SK-N-SH (cell line): Measurements from ENCODE around the gene TRA2B. TPM values are rescaled to one million over a fixed set of nuclear protein-coding genes. Genes with fewer than 3 reads are reported as not detected.

Experiments
- CTCF ChIA-PET: fragments of 300-600, 350-600 bp; formaldehyde crosslinking; extraction: SDS; loops from one replicate; lab custom pipeline; 2021; lab: Yijun Ruan, JAX
- POLR2A ChIA-PET: fragments of 350-600 bp; sonication (Branson Sonifier 250); formaldehyde crosslinking; extraction: SDS; loops from one replicate; lab custom pipeline; 2020; ENCODE audit warnings: antibody characterized with exemption, inconsistent platforms; lab: Yijun Ruan, JAX
- DNase-seq: peaks from one replicate; pipeline ENCODE4 v3.0.0; 2012
- H2AFZ ChIP-seq: fragments of 200-600 bp; sonication (generic); 2 replicates; pipeline ENCODE4 v1.8.1; 2016; ENCODE audit warnings: antibody characterized with exemption, mild to moderate bottlenecking, low read depth
- H3F3A ChIP-seq: fragments of 200-600 bp; sonication (generic); replicated peaks from 2 replicates; pipeline ENCODE3; 2016; ENCODE audit warnings: antibody characterized with exemption, mild to moderate bottlenecking; ENCODE audit not compliant: insufficient read depth
- H3K27ac ChIP-seq, 2 experiments: fragments of 200-500 bp in 1 of 2; fragments of 200-600 bp in 1 of 2; sonication (Bioruptor generic) in 1 of 2; sonication (generic), shearing (Covaris generic) in 1 of 2; 2 replicates each; pipeline versions ENCODE4 v1.5.1 to v1.6.1; 2014 to 2016; ENCODE audit warnings: low read depth in 2 of 2, inconsistent platforms in 1 of 2, low read length in 1 of 2, mild to moderate bottlenecking in 1 of 2, mixed read lengths in 1 of 2
- H3K27me3 ChIP-seq: fragments of 200-600 bp; sonication (generic), shearing (Covaris generic); 2 replicates; pipeline ENCODE4 v1.6.1; 2016; ENCODE audit warnings: mixed run types; ENCODE audit not compliant: insufficient read depth
- H3K36me3 ChIP-seq, 2 experiments: fragments of 200-500 bp in 1 of 2; fragments of 200-600 bp in 1 of 2; sonication (Bioruptor generic) in 1 of 2; sonication (generic) in 1 of 2; replicated peaks in 1 of 2; 2 replicates each; pipeline versions ENCODE3 to v1.5.1; 2014 to 2016; ENCODE audit warnings: low read length in 1 of 2, mild to moderate bottlenecking in 1 of 2; ENCODE audit not compliant: insufficient read depth in 2 of 2, control insufficient read depth in 1 of 2
- H3K4me1 ChIP-seq, 2 experiments: fragments of 200-500 bp in 1 of 2; fragments of 200-600 bp in 1 of 2; sonication (Bioruptor generic) in 1 of 2; sonication (generic), shearing (Covaris generic) in 1 of 2; 2 replicates each; pipeline versions ENCODE4 v1.5.1 to v1.6.1; 2014 to 2016; ENCODE audit warnings: low read depth in 1 of 2, low read length in 1 of 2, mixed run types in 1 of 2; ENCODE audit not compliant: insufficient read depth in 2 of 2, control insufficient read depth in 1 of 2
- H3K4me2 ChIP-seq: fragments of 200-600 bp; sonication (generic), shearing (Covaris generic); 2 replicates; pipeline ENCODE4 v1.6.1; 2017; ENCODE audit warnings: mixed run types
- H3K4me3 ChIP-seq, 2 experiments: fragments of 200-500 bp in 1 of 2; fragments of 200-600 bp in 1 of 2; sonication (Bioruptor generic) in 1 of 2; sonication (generic), shearing (Covaris generic) in 1 of 2; 2 replicates each; pipeline versions ENCODE4 v1.5.1 to v1.8.1; 2014 to 2016; ENCODE audit warnings: low read depth in 2 of 2, inconsistent platforms in 1 of 2, low read length in 1 of 2, mild to moderate bottlenecking in 1 of 2, mixed read lengths in 1 of 2, moderate library complexity in 1 of 2
- H3K79me2 ChIP-seq: fragments of 200-600 bp; sonication (generic); 2 replicates; pipeline ENCODE4 v1.8.1; 2017; ENCODE audit warnings: mild to moderate bottlenecking; ENCODE audit not compliant: insufficient read depth
- H3K9ac ChIP-seq: fragments of 200-600 bp; sonication (generic); 2 replicates; pipeline ENCODE4 v1.6.1; 2017; ENCODE audit warnings: mixed run types
- H3K9me2 ChIP-seq: fragments of 200-600 bp; sonication (generic); 2 replicates; pipeline ENCODE4 v1.6.1; 2017; ENCODE audit warnings: mixed run types
- H3K9me3 ChIP-seq: fragments of 200-600 bp; sonication (generic); 2 replicates; pipeline ENCODE4 v1.6.1; 2017; ENCODE audit warnings: mixed run types, mild to moderate bottlenecking, moderate library complexity
- H4K20me1 ChIP-seq: fragments of 200-600 bp; sonication (generic); 2 replicates; pipeline ENCODE4 v1.6.1; 2017; ENCODE audit warnings: mild to moderate bottlenecking, mixed run types; ENCODE audit not compliant: insufficient read depth
- ELF1 ChIP-seq: IDR thresholded peaks from 2 replicates; pipeline ENCODE4 v1.4.0; 2012
- EP300 ChIP-seq, 2 experiments: IDR thresholded peaks; 2 replicates each; pipeline versions ENCODE4 v1.4.0 to v1.6.1; 2012; ENCODE audit warnings: borderline replicate concordance in 1 of 2, low read depth in 1 of 2, low read length in 1 of 2
- EZH2phosphoT487 ChIP-seq: fragments of 200-600 bp; sonication (generic); IDR thresholded peaks from 2 replicates; pipeline ENCODE4 v1.6.1; 2017; ENCODE audit warnings: low read depth, mixed run types, mild to moderate bottlenecking, antibody characterized with exemption, moderate library complexity, borderline replicate concordance
- FOSL2 ChIP-seq: IDR thresholded peaks from 2 replicates; pipeline ENCODE4 v1.4.0; 2012; ENCODE audit warnings: low read depth, mild to moderate bottlenecking, moderate library complexity, borderline replicate concordance
- GABPA ChIP-seq: IDR thresholded peaks from 2 replicates; pipeline ENCODE4 v1.4.0; 2012; ENCODE audit warnings: low read depth, mild to moderate bottlenecking
- GATA2 ChIP-seq: sonication (generic); formaldehyde crosslinking; IDR thresholded peaks from 2 replicates; pipeline ENCODE4 v1.5.0; 2020; ENCODE audit warnings: mild to moderate bottlenecking, missing genetic modification reagents
- MEF2A ChIP-seq: IDR thresholded peaks from 2 replicates; pipeline ENCODE4 v1.4.0; 2012; ENCODE audit warnings: low read depth, borderline replicate concordance
- MXI1 ChIP-seq: IDR thresholded peaks from 2 replicates; pipeline ENCODE4 v1.6.1; 2012; ENCODE audit warnings: mild to moderate bottlenecking, low read depth, low read length, improper control_type of control experiment
- NFIC ChIP-seq: IDR thresholded peaks from 2 replicates; pipeline ENCODE4 v1.4.0; 2012; ENCODE audit warnings: borderline replicate concordance
- NRF1 ChIP-seq: IDR thresholded peaks from 2 replicates; pipeline ENCODE4 v1.6.1; 2012; ENCODE audit warnings: low read depth, mild to moderate bottlenecking, low read length
- POLR2AphosphoS5 ChIP-seq: IDR thresholded peaks from 2 replicates; pipeline ENCODE4 v1.6.1; 2012; ENCODE audit warnings: low read depth, low read length
- RAD21 ChIP-seq: IDR thresholded peaks from 2 replicates; pipeline ENCODE4 v1.6.1; 2012; ENCODE audit warnings: mild to moderate bottlenecking, low read length
- TCF12 ChIP-seq: IDR thresholded peaks from 2 replicates; pipeline ENCODE4 v1.4.0; 2012
- TEAD4 ChIP-seq: IDR thresholded peaks from 2 replicates; pipeline ENCODE4 v1.4.0; 2012; ENCODE audit warnings: mild to moderate bottlenecking, borderline replicate concordance; ENCODE audit not compliant: insufficient read depth
- ZBTB33 ChIP-seq: IDR thresholded peaks from 2 replicates; pipeline ENCODE4 v1.4.0; 2012; ENCODE audit warnings: low read depth, borderline replicate concordance
- WGBS: methylation state at CpG from one replicate; pipeline ENCODE4 v1.1.6; 2017; ENCODE audit warnings: low lambda C conversion rate; 5-methylcytosine and 5-hydroxymethylcytosine counted together
- polyA plus RNA-seq, 3 experiments: library from polyadenylated mRNA; depleted of rRNA; stranded (reverse); fragments of >200 nt; gene quantifications; 2 replicates each; pipeline ENCODE4 v1.2.3, GENCODE V29; 2012
- TF ChIP-seq, protein P1 (sequence below): fragments of 150-350 bp; IDR thresholded peaks from 2 replicates; pipeline ENCODE4 v1.6.1; 2016; ENCODE audit warnings: mild to moderate bottlenecking, low read depth, low read length
- TF ChIP-seq, protein P2 (sequence below): fragments of 150-350 bp; IDR thresholded peaks from 2 replicates; pipeline ENCODE4 v1.6.1; 2017; ENCODE audit warnings: antibody characterized with exemption, low read length, low read depth, borderline replicate concordance
- TF ChIP-seq, protein P3 (sequence below): IDR thresholded peaks from 2 replicates; pipeline ENCODE4 v1.4.0; 2012; ENCODE audit warnings: low read depth

The TRA2B gene
- polyA plus RNA-seq, 1 of the 3 experiments (the other 2 are of a cell fraction), result 212 TPM

GRCh38 chr3:185939721-185940120 is 1.9 kb upstream of the TRA2B start:
- Histone ChIP-seq H3K9me2 (no peaks in the 10 kb centered on the region), H3K9me3 (no peaks in the 10 kb centered on the region), H3K36me3 (peaks cover 0 to 2% of the 10 kb centered on the region in 2 experiments), H2AFZ (no peak overlapping the region), H3F3A (peaks cover 18% of the 10 kb centered on the region), H3K79me2 (peaks cover 31% of the 10 kb centered on the region), H3K27ac (no peak overlapping the region), H3K4me2 (no peak overlapping the region), H4K20me1 (peaks cover 26% of the 10 kb centered on the region), H3K4me1 (peaks cover 0 to 3% of the 10 kb centered on the region in 2 experiments; a peak in 2 of 4 replicates), H3K9ac (no peak overlapping the region), H3K27me3 (no peaks in the 10 kb centered on the region), H3K4me3 (no peak overlapping the region)
- TF ChIP-seq EP300 (IDR thresholded peaks at IDR 0.05; ENCODE audit: borderline replicate concordance in 1 of 2, low read depth in 1 of 2, low read length in 1 of 2), result no peak
- no peak for TF ChIP-seq NFIC
- TF ChIP-seq EZH2phosphoT487, result no peak
- TF ChIP-seq RAD21, result no peak
- no peak for TF ChIP-seq POLR2AphosphoS5
- TF ChIP-seq, protein P1, sequence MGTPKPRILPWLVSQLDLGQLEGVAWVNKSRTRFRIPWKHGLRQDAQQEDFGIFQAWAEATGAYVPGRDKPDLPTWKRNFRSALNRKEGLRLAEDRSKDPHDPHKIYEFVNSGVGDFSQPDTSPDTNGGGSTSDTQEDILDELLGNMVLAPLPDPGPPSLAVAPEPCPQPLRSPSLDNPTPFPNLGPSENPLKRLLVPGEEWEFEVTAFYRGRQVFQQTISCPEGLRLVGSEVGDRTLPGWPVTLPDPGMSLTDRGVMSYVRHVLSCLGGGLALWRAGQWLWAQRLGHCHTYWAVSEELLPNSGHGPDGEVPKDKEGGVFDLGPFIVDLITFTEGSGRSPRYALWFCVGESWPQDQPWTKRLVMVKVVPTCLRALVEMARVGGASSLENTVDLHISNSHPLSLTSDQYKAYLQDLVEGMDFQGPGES, result no peak
- TF ChIP-seq ZBTB33, result no peak
- TF ChIP-seq MEF2A, result no peak
- TF ChIP-seq GATA2 (CRISPR knock-in tag), result no peak
- TF ChIP-seq TCF12, result no peak
- TF ChIP-seq, protein P2, sequence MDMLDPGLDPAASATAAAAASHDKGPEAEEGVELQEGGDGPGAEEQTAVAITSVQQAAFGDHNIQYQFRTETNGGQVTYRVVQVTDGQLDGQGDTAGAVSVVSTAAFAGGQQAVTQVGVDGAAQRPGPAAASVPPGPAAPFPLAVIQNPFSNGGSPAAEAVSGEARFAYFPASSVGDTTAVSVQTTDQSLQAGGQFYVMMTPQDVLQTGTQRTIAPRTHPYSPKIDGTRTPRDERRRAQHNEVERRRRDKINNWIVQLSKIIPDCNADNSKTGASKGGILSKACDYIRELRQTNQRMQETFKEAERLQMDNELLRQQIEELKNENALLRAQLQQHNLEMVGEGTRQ, result no peak
- no peak for TF ChIP-seq ELF1
- TF ChIP-seq, protein P3, sequence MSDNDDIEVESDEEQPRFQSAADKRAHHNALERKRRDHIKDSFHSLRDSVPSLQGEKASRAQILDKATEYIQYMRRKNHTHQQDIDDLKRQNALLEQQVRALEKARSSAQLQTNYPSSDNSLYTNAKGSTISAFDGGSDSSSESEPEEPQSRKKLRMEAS, result no peak
- TF ChIP-seq TEAD4, result no peak
- TF ChIP-seq FOSL2, result no peak
- TF ChIP-seq MXI1, result no peak
- TF ChIP-seq GABPA, result no peak
- no peak for TF ChIP-seq NRF1
- WGBS, result 90% methylated on average over 3 of the region's 3 CpGs
- ChIA-PET CTCF (no interaction called here), POLR2A (no interaction called here)
- DNase-seq, result no peak
